Measurements from ENCODE around the gene CKAP4. TPM values are rescaled to one million over a fixed set of nuclear protein-coding genes. Genes with fewer than 3 reads are reported as not detected.

The CKAP4 gene
- total and polyA plus RNA-seq, 2 of the 13 experiments (the other 11 are each of a cell fraction or from before 2014, with no cell fraction given) = 39.2 to 70.2 TPM

DNA sequence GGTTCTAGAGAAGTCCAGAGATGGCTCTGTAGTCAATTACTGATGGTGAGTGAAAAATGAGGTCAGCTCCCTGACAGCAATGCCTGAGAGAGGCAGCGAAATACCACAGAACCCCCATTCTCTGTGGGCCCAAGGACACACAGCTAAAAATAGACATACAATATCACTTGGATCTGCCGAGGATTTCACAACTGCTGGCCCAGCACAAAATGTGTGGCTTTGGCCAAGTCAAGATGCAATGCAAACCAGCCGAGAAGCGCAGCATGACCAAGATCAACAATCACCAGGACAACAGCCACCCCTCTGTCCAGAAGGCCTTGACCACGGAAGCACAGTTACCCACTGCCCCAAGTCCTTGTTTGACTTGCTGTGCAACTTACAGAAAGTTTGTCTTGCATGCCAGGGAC lies 52.2 kb downstream of the CKAP4 start (continued):
- TF ChIP-seq, protein P1, sequence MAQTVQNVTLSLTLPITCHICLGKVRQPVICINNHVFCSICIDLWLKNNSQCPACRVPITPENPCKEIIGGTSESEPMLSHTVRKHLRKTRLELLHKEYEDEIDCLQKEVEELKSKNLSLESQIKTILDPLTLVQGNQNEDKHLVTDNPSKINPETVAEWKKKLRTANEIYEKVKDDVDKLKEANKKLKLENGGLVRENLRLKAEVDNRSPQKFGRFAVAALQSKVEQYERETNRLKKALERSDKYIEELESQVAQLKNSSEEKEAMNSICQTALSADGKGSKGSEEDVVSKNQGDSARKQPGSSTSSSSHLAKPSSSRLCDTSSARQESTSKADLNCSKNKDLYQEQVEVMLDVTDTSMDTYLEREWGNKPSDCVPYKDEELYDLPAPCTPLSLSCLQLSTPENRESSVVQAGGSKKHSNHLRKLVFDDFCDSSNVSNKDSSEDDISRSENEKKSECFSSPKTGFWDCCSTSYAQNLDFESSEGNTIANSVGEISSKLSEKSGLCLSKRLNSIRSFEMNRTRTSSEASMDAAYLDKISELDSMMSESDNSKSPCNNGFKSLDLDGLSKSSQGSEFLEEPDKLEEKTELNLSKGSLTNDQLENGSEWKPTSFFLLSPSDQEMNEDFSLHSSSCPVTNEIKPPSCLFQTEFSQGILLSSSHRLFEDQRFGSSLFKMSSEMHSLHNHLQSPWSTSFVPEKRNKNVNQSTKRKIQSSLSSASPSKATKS (CRISPR knock-in tag; IDR thresholded peaks at IDR 0.05) = no peak
- TF ChIP-seq AHR (CRISPR knock-in tag; IDR thresholded peaks at IDR 0.05) (no peak), CBFB (CRISPR knock-in tag; IDR thresholded peaks at IDR 0.05) (peak; percentile 64; the same call in 1 of the 2 replicates), EHMT2 (IDR thresholded peaks at IDR 0.05; ENCODE audit: borderline replicate concordance, low read depth, low read length) (no peak), FOXC1 (CRISPR knock-in tag; IDR thresholded peaks at IDR 0.05; ENCODE audit: borderline replicate concordance) (no peak), ZNF773 (CRISPR knock-in tag; IDR thresholded peaks at IDR 0.05; ENCODE audit: borderline replicate concordance) (no peak), PRMT3 (CRISPR knock-in tag; IDR thresholded peaks at IDR 0.05; ENCODE audit: borderline replicate concordance, low read depth) (no peak), NFIB (CRISPR knock-in tag; IDR thresholded peaks at IDR 0.05; ENCODE audit: borderline replicate concordance) (no peak), EED (CRISPR knock-in tag; IDR thresholded peaks at IDR 0.05) (no peak), MBNL3 (CRISPR knock-in tag; conservative IDR thresholded peaks at IDR 0.05) (no peak), ZNF678 (CRISPR knock-in tag; IDR thresholded peaks at IDR 0.05) (no peak), ZNF484 (CRISPR knock-in tag; IDR thresholded peaks at IDR 0.05; ENCODE audit: borderline replicate concordance, low read depth) (no peak), ZNF75D (CRISPR knock-in tag; IDR thresholded peaks at IDR 0.05; ENCODE audit: borderline replicate concordance) (no peak), ZNF143 (CRISPR knock-in tag; IDR thresholded peaks at IDR 0.05) (no peak), RXRA (CRISPR knock-in tag; IDR thresholded peaks at IDR 0.05) (peak; percentile 79; the same call in 1 of the 2 replicates), SMARCE1 (IDR thresholded peaks at IDR 0.05; ENCODE audit: borderline replicate concordance) (no peak), ZNF329 (CRISPR knock-in tag; IDR thresholded peaks at IDR 0.05; ENCODE audit: low read depth) (no peak), NCOA1 (CRISPR knock-in tag; IDR thresholded peaks at IDR 0.05) (0 out of 2 replicates have a peak, but pooled peaks have one; percentile 45), FOXO1 (CRISPR knock-in tag; IDR thresholded peaks at IDR 0.05) (peak; percentile 79)
- TF ChIP-seq, protein P2, sequence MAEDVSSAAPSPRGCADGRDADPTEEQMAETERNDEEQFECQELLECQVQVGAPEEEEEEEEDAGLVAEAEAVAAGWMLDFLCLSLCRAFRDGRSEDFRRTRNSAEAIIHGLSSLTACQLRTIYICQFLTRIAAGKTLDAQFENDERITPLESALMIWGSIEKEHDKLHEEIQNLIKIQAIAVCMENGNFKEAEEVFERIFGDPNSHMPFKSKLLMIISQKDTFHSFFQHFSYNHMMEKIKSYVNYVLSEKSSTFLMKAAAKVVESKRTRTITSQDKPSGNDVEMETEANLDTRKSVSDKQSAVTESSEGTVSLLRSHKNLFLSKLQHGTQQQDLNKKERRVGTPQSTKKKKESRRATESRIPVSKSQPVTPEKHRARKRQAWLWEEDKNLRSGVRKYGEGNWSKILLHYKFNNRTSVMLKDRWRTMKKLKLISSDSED (CRISPR knock-in tag; IDR thresholded peaks at IDR 0.05) = no peak
- TF ChIP-seq, protein P3, sequence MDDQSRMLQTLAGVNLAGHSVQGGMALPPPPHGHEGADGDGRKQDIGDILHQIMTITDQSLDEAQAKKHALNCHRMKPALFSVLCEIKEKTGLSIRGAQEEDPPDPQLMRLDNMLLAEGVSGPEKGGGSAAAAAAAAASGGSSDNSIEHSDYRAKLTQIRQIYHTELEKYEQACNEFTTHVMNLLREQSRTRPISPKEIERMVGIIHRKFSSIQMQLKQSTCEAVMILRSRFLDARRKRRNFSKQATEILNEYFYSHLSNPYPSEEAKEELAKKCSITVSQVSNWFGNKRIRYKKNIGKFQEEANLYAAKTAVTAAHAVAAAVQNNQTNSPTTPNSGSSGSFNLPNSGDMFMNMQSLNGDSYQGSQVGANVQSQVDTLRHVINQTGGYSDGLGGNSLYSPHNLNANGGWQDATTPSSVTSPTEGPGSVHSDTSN (CRISPR knock-in tag; IDR thresholded peaks at IDR 0.05; ENCODE audit: borderline replicate concordance) = no peak
- TF ChIP-seq, protein P4, sequence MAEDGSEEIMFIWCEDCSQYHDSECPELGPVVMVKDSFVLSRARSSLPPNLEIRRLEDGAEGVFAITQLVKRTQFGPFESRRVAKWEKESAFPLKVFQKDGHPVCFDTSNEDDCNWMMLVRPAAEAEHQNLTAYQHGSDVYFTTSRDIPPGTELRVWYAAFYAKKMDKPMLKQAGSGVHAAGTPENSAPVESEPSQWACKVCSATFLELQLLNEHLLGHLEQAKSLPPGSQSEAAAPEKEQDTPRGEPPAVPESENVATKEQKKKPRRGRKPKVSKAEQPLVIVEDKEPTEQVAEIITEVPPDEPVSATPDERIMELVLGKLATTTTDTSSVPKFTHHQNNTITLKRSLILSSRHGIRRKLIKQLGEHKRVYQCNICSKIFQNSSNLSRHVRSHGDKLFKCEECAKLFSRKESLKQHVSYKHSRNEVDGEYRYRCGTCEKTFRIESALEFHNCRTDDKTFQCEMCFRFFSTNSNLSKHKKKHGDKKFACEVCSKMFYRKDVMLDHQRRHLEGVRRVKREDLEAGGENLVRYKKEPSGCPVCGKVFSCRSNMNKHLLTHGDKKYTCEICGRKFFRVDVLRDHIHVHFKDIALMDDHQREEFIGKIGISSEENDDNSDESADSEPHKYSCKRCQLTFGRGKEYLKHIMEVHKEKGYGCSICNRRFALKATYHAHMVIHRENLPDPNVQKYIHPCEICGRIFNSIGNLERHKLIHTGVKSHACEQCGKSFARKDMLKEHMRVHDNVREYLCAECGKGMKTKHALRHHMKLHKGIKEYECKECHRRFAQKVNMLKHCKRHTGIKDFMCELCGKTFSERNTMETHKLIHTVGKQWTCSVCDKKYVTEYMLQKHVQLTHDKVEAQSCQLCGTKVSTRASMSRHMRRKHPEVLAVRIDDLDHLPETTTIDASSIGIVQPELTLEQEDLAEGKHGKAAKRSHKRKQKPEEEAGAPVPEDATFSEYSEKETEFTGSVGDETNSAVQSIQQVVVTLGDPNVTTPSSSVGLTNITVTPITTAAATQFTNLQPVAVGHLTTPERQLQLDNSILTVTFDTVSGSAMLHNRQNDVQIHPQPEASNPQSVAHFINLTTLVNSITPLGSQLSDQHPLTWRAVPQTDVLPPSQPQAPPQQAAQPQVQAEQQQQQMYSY (CRISPR knock-in tag; IDR thresholded peaks at IDR 0.05) = no peak

All from HepG2 (cell line).